GM18909 (cell line): ENCODE results near the gene ZNF470.

Source experiments
- ATAC-seq: cut with Tn5 transposase; IDR thresholded peaks from one replicate; pipeline ENCODE4 v1.9.1; 2021; ENCODE audit warnings: mild to moderate bottlenecking; ENCODE audit not compliant: unreplicated experiment, poor library complexity

ZNF470 gene

DNA sequence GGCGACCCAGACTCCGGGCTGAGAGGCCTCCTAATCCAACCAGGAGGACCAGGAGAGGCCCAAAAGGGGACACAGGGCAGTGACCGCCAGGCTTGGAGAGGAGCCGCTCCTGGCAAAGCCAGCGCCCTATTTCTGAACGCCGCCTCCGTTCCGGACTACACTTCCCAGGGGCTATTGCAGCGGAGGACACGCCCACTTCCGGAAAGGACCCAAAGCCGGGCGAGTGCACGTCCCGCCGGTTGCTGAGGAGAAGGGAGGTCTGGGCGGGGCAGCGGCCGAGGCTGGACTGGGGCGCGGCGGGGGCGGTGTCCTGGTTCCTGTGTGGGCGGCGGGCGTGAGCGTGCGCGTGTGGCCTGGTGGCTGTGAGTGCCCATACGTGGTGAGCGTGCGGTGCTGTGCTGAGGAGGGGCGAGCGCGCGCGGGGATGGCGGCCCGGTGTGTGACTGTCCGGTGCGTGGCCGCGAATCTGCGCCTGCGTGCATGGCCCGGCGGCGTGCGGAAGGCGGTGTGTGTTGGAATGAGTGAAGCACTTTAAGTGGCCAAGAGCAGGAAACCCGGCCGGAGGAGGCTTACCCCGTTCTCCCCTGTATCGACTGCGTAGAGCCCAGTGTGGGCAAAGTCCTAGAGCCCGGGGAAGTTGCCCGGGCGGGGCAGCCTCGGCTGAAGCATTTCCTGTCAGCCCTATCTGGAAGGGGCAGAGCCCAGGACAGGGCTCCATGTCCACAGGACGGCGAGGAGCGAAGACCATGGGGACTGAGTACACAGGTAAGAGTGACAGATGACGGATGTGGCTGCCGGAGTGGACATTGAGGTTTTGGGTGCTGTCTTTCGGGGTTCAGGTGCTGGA, at the start of gene ZNF470:
TSS of gene ZNF470 (plus strand) at position 195 of the 847 bp plus-strand sequence. CDS start 2,844 bp downstream, outside the sequence.
- ATAC-seq = peak; percentile 98

- ATAC-seq = no peak
Observed at GRCh38 chr19:56525214-56525860, 41.9 kb upstream of the ZNF470 start.

GRCh38 chr19:56537442-56537841, 29.8 kb upstream of the ZNF470 start:
- ATAC-seq = no peak

- ATAC-seq = peak; percentile 89
Observed at GRCh38 chr19:56538254-56538760, 29.0 kb upstream of the ZNF470 start.

- ATAC-seq = peak; percentile 36
Observed at GRCh38 chr19:56538761-56539263, 28.5 kb upstream of the ZNF470 start, which contains the start of gene ZFP28. Gene ZFP28 (plus strand): TSS chr19:56538948. CDS start chr19:56539019, 71 bp downstream.

DNA sequence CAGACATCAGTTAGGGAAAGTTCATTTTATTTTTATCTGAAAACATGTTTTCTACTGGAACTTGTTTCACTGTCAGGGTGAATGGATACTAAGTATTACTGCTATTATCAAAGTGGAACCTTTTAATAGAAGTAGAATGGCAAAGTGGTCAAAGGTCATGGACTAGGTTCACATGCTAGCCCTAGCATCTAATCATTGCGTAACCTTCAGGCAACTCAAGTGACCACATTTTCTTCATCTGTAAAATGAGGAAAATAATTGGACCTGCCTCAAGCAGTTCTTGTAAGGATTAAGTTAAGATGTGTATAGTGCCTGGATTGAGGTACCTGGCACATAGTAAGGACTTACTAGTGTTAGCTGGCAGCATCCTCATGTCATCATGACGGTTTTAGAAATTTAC, 23.5 kb upstream of the ZNF470 start:
- no peak for ATAC-seq

GRCh38 chr19:56547535-56547934, 19.7 kb upstream of the ZNF470 start:
- no peak for ATAC-seq

GRCh38 chr19:56554272-56554869, 12.9 kb upstream of the ZNF470 start:
- no peak for ATAC-seq

GRCh38 chr19:56562766-56563165, 4.5 kb upstream of the ZNF470 start:
- no peak for ATAC-seq

- peak; percentile 45 for ATAC-seq
Observed at GRCh38 chr19:56566904-56567273, 379 bp upstream of the ZNF470 start.

GRCh38 chr19:56572589-56572988, 5.3 kb downstream of the ZNF470 start:
- no peak for ATAC-seq

DNA sequence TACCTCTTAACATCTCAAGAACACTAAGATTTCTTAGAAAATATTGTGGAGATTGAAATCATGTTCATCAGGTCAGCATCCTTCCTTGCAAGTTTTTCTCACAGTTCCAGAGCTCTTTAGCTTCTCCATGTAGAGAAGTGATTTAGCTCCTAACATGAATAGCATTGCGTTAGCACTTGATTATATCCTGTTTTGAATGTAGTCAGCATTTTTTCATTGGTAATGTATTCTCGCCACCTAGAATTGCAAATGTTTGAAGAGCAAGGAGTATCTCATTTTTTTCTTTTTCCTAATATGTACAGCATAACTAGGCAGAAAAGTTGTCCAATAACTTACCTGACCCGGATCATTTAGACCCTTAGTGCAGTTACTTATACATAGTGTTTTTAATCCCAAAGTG, 6.6 kb downstream of the ZNF470 start:
- no peak for ATAC-seq

GRCh38 chr19:56577719-56578602, 10.7 kb downstream of the ZNF470 start:
- no peak for ATAC-seq

- no peak for ATAC-seq
Observed at GRCh38 chr19:56594446-56594782, 27.1 kb downstream of the ZNF470 start.

- peak; percentile 93 for ATAC-seq
Observed at GRCh38 chr19:56594783-56595547, 27.7 kb downstream of the ZNF470 start, which contains the start of gene ZNF71. Gene ZNF71 (plus strand): TSS chr19:56595302. CDS start chr19:56601559, 6,257 bp downstream.

DNA sequence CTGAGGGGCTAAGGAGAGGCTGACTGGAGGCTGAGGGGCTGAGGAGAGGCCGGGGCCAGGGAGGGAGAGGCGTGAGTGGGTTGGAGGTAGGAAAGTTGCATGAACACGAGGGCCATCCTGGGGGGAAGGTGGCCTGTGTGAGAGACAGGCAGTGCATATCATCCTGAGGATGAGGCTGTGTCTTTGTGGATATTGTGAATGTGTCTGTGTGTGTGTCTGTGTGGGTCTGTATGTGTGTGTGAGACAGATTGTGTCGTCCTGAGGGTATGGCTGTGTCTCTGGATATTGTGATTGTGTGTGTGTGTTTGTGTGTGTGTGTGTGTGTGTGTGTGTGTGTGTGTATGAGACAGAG, 28.3 kb downstream of the ZNF470 start:
- peak; percentile 14 for ATAC-seq

DNA sequence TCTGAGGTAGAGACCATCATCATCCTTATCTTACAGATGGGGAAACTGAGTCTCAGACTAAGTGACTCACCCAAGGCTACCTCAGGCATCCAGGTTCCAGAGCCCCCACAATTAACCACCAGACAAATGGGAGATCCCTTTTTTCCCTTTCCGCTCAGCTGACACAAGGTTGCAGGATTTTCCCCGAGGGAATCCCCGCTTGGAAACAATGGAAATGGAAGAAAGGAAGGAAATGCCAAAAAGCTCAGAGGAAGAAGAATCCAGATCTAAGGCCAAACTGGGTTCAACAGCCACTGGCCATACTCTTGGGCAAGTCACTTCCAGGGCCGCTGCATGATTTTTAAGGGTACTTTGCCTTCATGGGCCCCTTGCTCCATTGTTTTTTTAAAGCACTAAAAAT, 29.4 kb downstream of the ZNF470 start:
- ATAC-seq = no peak

DNA sequence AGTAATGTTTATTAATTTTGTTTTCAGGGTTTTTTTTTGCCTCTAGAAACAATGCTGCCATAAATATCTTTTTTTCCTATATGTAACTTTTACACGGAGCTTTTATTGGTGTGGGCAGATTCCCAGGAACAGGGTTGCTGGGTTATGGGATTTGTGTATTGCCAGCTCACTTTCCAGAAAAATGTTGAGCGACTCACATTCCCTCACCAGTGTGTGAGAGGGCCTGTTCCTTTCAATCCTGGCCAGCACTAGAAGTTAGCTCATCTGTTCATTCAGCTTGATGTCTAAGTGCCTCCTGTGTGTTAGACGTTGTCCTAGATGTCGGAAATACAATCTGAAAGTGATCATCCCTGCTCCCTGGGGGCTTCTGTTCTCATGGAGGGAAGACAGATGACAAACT, 30.4 kb downstream of the ZNF470 start:
- no peak for ATAC-seq

DNA sequence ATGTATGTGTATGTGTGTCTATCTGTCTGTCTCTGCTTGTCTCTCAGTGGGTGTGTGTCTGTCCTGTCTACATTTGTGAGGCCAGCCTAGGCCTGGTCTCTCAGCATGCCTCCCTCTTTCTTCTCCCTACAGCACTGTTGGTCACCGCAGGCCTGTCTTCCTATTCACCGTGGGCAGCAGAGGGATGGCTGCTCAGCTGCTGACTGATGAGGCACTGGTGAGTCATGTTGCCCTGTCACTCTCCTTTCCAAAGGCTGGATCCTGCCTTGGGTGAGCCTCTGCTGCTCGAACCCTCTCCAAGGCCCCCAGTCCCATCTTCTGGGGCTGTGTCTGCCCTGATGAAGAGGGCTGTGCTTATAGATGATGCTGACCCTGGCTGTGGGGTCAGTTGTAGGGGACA, 34.1 kb downstream of the ZNF470 start:
- no peak for ATAC-seq
